Stimulated activated CD4-positive, alpha-beta T cell treated with anti-CD3 and anti-CD28 coated beads, Interleukin-2, amount 100 ng/mL, for 4 hours (primary cell): ENCODE measurements around the gene WDR83.
A peak's percentile ranks its signal among the peaks of the same experiment; 100 is the strongest.
"Not testable (repeated sequence)": the region's sequence is repeated elsewhere in the genome, so short reads cannot be mapped to it uniquely, and the experiment has no call there.

Experiments
- DNase-seq: peaks from one replicate; pipeline ENCODE4 v3.0.0-alpha.2; 2020; ENCODE audit warnings: low read depth

The WDR83 gene, protein sequence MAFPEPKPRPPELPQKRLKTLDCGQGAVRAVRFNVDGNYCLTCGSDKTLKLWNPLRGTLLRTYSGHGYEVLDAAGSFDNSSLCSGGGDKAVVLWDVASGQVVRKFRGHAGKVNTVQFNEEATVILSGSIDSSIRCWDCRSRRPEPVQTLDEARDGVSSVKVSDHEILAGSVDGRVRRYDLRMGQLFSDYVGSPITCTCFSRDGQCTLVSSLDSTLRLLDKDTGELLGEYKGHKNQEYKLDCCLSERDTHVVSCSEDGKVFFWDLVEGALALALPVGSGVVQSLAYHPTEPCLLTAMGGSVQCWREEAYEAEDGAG

DNA sequence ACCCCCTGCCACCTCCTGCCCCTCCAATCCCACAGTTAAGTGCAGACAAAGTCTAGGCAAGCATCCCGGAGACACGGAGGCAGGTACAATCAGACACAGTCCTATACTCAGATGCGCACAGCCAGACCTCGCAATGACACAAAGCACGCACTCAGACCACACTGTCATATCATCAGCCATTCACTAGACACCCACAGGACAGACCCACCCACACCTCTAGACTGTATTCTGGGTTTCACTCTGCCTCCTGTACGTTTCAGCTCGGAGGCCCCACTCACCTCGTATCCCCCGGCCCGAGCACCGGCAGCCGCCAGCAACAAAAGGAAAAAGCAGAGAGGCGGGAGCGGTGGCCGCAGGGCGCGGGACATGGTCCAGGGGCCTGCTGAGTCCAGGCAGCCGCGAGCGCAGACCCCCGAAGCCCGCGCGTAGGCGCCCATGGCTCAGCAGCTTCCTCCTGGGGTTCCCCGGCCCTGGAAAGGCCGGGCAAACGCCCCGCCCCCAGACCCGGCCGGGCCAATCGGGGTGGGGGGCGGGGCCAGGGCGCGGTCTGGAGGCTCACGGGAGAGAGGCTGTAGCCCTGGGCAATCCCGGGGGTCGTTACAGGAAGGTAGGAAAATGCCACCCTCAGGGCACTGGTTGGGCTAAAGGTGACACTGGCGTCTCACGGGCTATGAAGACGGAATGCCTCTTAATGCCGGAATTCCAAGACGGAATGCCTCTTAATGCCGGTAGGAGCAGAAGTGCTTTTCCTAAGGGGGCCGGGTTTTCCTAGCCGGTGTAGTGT, at the start of gene WDR83, which contains the start of gene MAN2B1:
Gene WDR83 (plus strand): TSS at position 543 of the 784 bp plus-strand sequence. CDS start 2,984 bp downstream, outside the sequence.
Gene MAN2B1 (minus strand): TSS at position 478 of the 784 bp plus-strand sequence. CDS start 41 bp downstream, at position 437.
- peak; percentile 72 for DNase-seq

DNA sequence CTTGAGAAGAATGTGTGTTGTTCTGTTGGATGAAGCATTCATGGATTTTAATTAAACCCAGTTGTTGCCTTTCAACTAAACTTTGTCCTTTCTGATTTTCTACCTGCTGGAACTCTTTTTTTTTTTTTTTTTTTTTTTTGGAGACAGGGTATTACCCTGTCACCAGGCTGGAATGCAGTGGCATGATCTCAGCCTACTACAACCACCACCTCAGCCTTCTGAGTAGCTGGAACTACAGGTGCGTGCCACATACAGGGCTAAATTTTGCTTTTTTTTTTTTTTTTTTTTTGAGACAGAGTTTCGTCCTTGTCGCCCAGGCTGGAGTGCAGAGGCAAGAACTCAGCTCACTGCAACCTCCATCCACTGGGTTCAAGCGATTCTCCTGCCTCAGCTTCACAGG, 49.0 kb upstream of the WDR83 start:
- no peak for DNase-seq

DNA sequence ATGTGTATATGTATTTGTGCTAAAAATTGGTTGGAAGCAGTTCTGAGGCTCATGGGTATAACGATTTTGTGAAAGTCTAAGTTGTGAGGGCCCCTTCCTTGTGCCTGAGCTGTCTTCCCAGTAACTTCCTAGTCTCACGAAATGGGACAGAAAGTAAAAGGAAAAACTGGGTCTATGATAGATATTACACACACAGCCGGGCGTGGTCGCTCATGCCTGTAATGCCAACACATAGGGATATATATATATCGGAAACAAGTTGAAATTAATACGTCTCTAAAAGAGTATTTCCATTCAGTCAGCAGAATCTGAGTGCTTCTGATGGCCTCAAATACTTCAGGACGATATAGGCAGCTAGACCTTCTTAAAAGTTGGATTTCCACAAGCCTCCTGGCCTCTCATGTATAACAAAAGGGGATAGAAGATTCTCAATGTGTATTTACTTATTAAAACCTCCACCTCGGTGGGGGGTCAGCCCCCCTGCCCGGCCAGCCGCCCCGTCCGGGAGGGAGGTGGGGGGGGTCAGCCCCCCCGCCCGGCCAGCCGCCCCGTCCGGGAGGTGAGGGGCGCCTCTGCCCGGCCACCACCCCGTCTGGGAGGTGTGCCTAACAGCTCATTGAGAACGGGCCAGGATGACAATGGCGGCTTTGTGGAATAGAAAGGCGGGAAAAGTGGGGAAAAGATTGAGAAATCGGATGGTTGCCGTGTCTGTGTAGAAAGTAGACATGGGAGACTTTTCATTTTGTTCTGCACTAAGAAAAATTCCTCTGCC, 45.2 kb upstream of the WDR83 start:
- DNase-seq = not testable (repeated sequence)

DNA sequence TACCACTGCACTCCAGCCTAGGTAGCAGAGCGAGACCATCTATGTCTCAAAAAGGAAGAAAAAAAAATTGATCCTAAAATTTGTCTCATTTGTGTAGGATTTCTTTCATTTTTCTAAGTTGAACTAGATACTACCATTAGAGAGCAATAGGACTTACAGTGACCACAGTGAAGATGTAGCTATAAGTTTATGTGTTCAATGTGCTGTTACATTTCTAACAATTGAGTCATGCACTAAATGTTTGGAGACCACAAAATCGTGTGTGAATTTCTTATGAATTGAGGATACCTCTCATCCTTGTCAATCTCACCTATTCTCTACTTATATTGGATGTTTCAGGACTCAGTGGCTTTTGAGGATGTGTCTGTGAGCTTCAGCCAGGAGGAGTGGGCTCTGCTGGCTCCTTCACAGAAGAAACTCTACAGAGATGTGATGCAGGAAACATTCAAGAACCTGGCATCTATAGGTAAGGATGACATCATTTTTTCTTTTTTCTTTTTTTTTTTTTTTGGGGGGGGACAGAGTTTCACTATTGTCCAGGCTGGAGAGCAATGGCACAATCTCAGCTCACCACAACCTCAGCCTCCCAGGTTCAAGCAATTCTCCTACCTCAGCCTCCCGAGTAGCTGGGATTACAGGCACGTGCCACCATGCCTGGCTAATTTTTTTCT, 43.1 kb upstream of the WDR83 start:
- DNase-seq = no peak

DNA sequence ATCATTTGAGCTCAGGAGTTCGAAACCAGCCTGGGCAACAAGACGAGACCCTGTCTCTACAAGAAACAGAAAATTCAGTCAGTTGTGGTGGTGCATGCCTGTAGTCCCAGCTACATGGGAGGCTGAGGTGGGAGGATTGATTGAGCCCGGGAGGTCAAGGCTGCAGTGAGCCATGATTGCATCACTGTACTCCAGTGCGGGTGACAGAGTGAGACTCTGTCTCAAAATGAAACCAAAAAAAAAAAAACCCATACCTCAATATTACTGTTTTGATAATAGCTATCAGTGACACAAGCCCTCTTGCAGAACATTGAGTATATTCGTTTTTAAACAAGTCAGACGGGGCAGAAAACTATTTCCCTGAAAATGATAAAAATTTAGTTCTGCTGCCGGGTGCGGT, 39.6 kb upstream of the WDR83 start:
- no peak for DNase-seq

DNA sequence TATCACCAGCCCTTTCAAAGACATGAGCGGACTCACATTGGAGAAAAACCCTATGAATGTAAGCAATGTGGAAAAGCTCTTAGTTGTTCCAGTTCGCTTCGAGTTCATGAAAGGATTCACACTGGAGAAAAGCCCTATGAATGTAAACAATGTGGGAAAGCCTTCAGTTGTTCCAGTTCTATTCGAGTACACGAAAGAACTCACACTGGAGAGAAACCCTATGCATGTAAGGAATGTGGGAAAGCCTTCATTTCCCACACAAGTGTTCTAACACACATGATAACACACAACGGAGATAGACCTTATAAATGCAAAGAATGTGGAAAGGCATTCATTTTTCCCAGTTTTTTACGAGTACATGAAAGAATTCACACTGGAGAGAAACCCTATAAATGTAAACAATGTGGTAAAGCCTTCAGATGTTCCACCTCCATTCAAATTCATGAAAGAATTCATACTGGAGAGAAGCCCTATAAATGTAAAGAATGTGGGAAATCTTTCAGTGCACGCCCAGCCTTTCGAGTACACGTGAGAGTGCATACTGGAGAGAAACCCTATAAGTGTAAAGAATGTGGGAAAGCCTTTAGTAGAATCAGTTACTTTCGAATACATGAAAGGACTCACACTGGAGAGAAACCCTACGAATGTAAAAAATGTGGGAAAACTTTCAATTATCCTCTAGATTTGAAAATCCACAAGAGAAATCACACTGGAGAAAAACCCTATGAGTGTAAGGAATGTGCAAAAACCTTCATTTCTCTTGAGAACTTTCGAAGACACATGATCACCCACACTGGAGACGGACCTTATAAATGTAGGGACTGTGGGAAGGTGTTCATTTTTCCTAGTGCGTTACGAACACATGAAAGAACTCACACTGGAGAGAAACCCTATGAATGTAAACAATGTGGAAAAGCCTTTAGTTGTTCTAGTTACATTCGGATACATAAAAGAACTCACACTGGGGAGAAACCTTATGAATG, 38.3 kb upstream of the WDR83 start:
- no peak for DNase-seq

DNA sequence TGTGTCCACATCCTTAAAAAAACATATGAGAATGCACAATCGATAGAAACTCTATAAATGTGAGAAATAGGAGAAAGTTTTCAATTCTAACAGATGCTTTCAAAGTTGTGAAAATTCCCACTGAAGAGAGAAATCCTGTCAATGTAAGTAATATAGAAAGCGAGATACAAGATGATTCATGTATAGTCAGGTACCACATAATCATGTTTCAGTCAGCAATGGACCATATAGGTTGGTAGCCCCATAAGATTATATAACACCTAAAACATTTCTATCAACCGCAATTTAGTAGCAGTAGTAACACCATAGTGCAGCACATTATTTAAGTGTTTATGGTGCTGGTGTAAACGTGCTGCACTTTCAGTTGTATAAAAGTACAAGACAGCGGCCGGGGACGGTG, 37.4 kb upstream of the WDR83 start:
- DNase-seq = no peak

DNA sequence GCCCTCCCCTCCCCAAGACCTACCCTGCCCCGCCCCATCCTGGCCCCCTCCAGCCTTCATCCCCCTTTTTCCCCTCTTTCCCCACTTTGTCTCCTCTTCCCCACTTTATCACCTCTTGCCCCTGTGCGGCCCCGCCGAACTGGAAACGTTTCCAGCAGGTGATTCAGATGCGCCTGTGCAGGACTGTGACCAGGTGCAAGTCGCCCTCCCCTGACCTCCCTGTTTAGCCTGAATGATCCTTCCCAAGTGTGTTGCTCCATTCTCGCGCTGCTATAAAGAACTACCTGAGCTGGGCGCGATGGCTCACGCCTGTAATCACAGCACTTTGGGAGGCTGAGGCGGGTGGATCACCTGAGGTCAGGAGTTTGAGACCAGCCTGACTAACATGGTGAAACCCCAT, 30.0 kb upstream of the WDR83 start:
- DNase-seq = no peak

DNA sequence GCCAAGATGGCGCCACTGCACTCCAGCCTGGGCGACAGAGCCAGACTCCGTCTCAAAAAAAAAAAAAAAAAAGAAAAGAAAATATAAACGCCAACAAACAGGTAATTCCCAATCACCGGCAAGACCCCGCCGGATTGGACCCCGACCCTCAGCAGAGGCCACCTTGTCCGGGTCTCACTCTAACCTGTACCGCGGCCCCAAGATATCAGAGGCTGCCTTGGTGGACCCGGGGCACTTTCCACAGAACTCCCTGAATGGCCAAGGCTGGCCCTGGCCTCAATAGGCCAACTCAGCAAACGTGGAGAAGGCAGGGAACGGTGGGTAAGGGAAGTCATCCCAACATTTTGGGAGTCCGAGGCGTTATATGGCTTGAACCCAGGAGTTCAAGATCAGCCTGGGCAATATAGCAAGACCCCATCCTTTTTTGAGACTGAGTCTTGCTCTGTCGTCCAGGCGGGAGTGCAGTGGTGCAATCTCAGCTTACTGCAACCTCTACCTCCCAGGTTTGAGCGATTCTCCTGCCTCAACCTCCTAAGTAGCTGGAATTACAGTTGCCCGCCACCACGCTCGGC, 27.9 kb upstream of the WDR83 start:
- DNase-seq = no peak

DNA sequence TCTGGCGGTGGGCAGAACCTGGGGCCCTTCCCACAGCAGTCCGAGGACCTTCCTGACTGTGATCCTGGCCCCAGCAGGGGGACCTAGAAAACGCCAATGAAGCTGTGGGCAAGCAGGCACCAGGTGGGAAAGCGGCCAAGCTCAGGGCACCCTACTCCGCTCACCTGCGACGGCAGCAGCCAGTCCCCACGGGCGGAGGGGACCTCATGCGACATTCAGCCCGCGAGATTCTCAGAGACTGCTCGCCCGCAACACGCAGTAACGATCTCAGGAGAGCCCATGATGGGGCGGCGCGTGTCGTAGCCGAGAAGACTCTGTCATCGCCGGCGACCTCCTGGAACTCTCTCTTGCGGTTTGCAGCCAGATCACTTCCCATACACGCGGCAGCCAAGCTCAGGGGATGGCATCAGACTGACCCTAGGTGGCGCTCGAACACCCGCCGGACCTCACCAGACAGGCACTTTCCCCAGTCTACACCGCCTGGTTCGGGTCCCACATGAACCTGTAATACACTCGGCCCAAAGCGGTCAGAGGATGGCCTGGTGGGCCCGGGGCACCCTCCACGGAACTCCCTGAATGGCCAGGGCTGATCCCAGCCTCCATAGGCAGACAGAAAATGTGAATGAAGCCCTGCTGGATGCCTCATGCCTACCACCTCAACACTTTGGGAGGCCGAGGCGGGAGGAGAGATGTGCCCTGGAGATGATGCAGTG, 26.6 kb upstream of the WDR83 start:
- peak; percentile 82 for DNase-seq

DNA sequence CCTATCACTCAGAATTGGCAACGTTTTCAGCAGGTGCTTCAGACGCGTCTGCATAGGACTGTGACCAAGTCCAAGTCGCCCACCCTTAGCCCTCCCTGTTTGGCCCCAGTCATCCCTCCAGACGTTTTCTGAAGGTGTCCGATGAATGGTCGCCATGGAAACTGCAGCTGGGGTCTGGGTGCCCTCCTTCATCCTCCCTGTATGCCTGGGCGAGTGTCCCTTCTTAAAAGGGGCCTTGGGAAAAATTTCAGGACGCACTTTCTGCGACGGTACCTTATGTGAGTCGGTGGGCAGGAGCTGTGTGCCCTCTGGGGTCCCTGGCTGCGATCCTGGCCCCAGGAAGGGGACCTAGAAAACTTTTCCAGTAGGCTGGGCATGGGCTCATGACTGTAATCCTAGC, 25.2 kb upstream of the WDR83 start:
- no peak for DNase-seq

DNA sequence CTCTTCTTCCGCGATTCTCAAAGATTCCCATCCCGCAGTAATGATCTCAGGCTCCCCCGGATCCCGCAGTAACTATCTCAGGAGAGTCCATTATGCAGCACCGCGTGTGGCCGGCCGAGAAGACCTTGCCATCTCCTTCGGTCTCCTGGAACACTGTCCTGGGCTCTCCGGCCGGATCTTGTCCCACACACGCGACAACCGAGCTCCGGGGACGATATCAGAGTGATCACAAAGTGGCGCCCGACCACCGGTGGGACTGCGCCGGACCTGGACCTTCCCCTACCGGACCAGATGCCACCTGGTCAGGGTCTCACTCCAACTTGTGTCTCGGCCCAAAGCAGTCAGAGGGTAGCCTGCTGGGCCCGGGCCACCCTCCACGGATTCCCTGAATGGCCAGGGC, 24.1 kb upstream of the WDR83 start:
- DNase-seq = no peak

DNA sequence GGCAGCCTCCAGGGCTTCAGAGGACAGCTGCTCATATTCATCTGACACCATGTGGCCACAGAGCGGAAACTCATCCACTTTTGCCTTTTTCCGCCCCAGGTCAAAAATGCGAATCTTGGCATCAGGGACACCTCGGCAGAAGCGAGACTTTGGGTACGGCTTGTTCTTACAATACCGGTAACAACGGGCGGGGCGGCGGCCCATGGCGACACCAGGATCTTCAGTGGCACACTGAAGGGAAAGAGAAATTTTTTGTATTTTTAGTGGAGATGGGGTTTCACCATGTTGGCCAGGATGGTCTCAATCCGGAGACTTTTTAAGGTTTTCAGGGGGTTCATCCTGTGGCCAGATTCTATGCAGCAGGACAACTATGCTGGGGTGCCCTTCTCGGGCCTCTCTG, 22.9 kb upstream of the WDR83 start:
- not testable (repeated sequence) for DNase-seq

DNA sequence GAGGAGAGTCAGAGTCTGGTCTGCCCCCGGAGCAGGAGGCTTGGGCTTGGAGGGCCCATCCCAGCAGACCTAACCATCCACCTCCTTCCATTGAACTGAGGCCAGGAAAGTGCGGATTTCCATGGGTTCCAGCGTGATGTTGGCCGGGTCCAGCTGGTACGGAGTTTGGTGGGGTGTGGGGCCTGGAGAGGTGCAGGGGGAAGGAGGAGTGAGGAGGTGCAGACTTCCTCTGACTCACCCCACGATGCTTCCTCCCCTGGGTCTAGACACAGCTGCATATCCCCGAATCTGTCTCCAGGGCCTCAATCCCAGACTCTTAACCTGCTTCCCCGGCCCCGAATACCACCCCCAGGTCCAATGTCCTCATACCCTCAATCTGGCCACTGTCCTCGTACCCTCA, 20.1 kb upstream of the WDR83 start:
- no peak for DNase-seq

DNA sequence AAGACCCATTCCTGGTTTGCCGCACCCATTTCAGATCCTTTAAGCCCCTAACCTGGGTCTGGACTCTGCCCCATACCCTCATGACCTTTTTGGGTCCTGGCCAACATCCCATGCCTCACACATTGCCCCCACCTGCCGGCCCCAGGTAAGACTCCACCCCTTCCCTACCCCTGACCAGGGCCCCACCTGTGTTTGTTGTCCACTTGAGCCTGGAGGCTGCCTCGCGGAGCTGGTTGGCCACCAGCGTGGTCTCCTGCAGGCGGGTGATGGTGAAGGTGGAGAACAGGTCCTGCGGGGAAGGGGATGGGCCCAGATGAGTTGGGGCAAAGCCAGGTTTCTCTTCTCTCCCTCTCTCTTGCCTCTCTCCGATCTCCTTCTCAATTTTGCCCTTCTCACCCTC, 19.6 kb upstream of the WDR83 start:
- no peak for DNase-seq

DNA sequence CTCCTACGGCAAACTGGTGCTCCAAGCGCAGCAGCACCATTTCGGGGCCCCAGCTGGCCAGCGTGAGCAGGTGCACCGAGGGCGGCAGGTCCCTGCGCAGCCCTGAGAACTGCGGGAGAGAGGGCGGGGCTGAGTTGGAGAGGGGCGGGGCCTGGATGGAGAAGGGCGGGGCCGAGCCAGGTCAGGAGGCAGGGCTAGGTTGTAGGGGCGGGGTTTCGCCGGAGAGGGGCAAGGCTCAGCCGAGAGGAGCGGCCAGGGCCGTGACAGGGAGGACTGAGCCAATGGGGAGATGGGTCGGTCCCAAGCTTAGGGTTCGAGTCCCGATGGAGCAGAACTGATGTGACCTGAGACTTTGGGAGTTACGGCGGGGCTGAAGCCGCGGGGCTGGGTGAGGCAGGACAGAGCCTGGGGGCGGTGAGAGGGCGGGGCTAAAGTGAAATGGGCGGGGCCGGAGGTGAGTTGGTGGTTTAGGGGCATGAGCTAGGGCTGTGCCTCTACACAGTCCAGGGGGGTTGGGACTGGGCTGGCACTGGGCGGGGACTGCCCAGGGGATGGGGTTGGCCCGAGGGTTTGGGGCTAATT, 19.0 kb upstream of the WDR83 start:
- no peak for DNase-seq

DNA sequence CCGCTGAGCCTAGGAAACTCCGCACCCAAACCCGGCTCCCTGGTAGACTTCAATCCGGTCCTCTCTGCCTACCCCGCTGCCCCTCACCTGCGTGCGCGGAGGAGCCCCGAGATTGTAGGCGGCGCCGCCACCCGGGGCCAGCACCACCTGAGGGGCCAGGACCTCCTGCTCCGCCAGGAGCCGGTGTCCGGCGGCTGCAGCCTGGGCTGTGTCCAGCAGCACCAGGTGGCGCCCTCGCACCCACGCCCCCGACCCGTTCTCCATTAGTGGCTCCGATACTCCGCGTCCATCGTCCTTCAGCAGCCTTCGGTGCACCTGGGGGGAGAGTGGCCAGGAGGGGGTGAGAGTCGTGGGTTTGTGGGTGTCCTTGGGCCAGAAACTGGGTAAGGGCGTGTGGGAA, 18.5 kb upstream of the WDR83 start:
- no peak for DNase-seq

DNA sequence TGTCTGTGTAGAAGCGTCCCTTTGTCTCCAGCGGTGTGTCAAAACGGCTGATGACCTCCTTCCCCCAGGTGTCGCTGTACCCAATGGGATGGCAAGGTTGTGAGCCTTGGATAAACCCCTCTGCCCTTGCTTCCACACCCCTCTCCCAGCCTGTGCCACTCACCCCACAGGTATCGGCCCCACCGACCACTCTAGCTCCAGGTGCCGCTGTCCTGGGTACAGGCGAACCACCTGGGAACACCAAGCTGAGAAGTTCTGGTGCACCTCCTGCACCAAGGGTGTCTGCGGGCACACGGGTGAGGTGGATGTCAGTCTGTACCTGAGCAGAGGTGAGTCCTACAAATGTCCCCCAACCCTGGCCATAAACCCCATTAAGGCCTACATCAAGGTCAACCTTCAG, 16.7 kb upstream of the WDR83 start:
- no peak for DNase-seq

DNA sequence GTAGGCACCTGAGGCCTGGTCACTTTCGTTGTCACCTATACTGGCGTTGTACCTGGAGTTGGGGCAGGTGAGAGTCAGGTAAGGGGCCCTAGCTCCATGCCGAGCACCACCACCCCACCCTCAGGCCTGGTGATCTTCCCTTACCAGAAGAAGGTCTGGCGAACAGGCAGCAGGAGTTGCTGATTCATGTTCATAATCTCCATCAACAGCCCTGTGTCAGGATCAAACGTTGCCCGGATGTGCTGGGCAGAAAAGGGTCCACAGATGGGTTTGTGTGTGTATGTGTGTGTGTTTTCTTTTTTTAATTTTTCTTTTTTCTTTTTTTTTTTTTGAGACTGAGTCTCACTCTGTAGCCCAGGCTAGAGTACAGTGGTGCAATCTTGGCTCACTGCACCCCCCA, 14.4 kb upstream of the WDR83 start:
- DNase-seq = no peak

DNA sequence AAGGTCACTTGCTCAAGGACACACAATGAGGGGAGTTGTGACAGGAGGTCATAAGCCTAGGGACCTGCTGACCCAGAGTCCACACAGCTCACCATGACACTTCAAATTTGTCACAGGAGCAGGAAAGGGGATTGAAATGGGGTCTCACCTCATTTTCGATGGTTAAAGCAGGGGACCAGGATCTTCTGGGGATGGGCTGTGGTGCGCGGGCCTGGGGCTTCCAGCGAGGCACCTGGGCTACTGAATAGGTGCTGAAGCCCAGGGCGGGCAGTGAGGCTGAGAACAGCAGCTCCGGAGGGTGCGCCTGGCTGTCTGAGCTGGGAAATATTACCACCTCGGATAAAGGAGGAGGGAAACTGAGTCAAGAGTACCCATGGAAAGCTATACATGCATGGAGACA, 11.1 kb upstream of the WDR83 start:
- DNase-seq = no peak
